ENCODE measurements around the gene PIF1. TPM values are rescaled to one million over a fixed set of nuclear protein-coding genes. Genes with fewer than 3 reads are reported as not detected.
A peak's percentile ranks its signal among the peaks of the same experiment; 100 is the strongest.

Gene PIF1
- total RNA-seq, 1 experiment from 2014 or later: 45.8 TPM

- H3K27ac Mint-ChIP-seq (ENCODE audit: unreplicated experiment): no peak overlapping the region
- POLR2A ChIA-PET: no interaction called here
Measured at GRCh38 chr15:64773606-64774005, 51.8 kb downstream of the PIF1 start.

GRCh38 chr15:64772964-64773363, 52.5 kb downstream of the PIF1 start:
- DNase-seq: no peak
- H3K9me3 ChIP-seq: no peaks in the 10 kb centered on the region
- H3K36me3 ChIP-seq (ENCODE audit: control insufficient read depth, insufficient read depth, low read length): no peaks in the 10 kb centered on the region
- H3K4me3 ChIP-seq (ENCODE audit: low read depth, low read length): no peak overlapping the region
- no TSS peak for BruUV-seq (replicated peaks)
- Mint-ChIP-seq H3K4me3 (ENCODE audit: unreplicated experiment) (no peak overlapping the region), H3K27me3 (ENCODE audit: insufficient read depth, unreplicated experiment) (no peaks in the 10 kb centered on the region), H3K4me1 (ENCODE audit: low read depth, unreplicated experiment) (no peaks in the 10 kb centered on the region), H3K9me3 (ENCODE audit: unreplicated experiment) (no peaks in the 10 kb centered on the region), H3K27ac (ENCODE audit: unreplicated experiment) (no peak overlapping the region), H3K36me3 (ENCODE audit: insufficient read depth, unreplicated experiment) (no peaks in the 10 kb centered on the region)
- intact Hi-C loops (cut with micrococcal nuclease; ENCODE audit: unreplicated experiment): no loop called here
- ChIA-PET CTCF (no interaction called here), POLR2A (no interaction called here)
- TF ChIP-seq, protein P1, sequence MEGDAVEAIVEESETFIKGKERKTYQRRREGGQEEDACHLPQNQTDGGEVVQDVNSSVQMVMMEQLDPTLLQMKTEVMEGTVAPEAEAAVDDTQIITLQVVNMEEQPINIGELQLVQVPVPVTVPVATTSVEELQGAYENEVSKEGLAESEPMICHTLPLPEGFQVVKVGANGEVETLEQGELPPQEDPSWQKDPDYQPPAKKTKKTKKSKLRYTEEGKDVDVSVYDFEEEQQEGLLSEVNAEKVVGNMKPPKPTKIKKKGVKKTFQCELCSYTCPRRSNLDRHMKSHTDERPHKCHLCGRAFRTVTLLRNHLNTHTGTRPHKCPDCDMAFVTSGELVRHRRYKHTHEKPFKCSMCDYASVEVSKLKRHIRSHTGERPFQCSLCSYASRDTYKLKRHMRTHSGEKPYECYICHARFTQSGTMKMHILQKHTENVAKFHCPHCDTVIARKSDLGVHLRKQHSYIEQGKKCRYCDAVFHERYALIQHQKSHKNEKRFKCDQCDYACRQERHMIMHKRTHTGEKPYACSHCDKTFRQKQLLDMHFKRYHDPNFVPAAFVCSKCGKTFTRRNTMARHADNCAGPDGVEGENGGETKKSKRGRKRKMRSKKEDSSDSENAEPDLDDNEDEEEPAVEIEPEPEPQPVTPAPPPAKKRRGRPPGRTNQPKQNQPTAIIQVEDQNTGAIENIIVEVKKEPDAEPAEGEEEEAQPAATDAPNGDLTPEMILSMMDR (IDR thresholded peaks at IDR 0.05; ENCODE audit: insufficient read depth in 1 of 2, low read depth in 1 of 2, low read length in 1 of 2, severe bottlenecking in 1 of 2, unreplicated experiment in 1 of 2): no peak
- H3K4me1 ChIP-seq: no peaks in the 10 kb centered on the region; the same call in 1 of the 2 replicates
- H3K27me3 ChIP-seq (replicated peaks; ENCODE audit: control insufficient read depth, insufficient read depth, low read length): no peaks in the 10 kb centered on the region

More at GRCh38 chr15:64773606-64774005, 51.8 kb downstream of the PIF1 start:
- BruUV-seq (replicated peaks): no TSS peak
- no peaks in the 10 kb centered on the region for H3K27me3 Mint-ChIP-seq (ENCODE audit: insufficient read depth, unreplicated experiment)
- peak overlapping the region; percentile 57 for H3K4me3 Mint-ChIP-seq (ENCODE audit: unreplicated experiment)
- Histone ChIP-seq H3K9me3 (no peaks in the 10 kb centered on the region), H3K36me3 (ENCODE audit: control insufficient read depth, insufficient read depth, low read length) (no peaks in the 10 kb centered on the region), H3K4me1 (no peaks in the 10 kb centered on the region; the same call in 1 of the 2 replicates), H3K27me3 (replicated peaks; ENCODE audit: control insufficient read depth, insufficient read depth, low read length) (no peaks in the 10 kb centered on the region), H3K4me3 (ENCODE audit: low read depth, low read length) (no peak overlapping the region)
- no peaks in the 10 kb centered on the region for H3K9me3 Mint-ChIP-seq (ENCODE audit: unreplicated experiment)
- TF ChIP-seq, protein P1 (IDR thresholded peaks at IDR 0.05; ENCODE audit: insufficient read depth in 1 of 2, low read depth in 1 of 2, low read length in 1 of 2, severe bottlenecking in 1 of 2, unreplicated experiment in 1 of 2): no peak
- no peaks in the 10 kb centered on the region for H3K36me3 Mint-ChIP-seq (ENCODE audit: insufficient read depth, unreplicated experiment)
- no peaks in the 10 kb centered on the region for H3K4me1 Mint-ChIP-seq (ENCODE audit: low read depth, unreplicated experiment)
- intact Hi-C loops (cut with micrococcal nuclease; ENCODE audit: unreplicated experiment): no loop called here
- CTCF ChIA-PET: no interaction called here
- no peak for DNase-seq

DNA sequence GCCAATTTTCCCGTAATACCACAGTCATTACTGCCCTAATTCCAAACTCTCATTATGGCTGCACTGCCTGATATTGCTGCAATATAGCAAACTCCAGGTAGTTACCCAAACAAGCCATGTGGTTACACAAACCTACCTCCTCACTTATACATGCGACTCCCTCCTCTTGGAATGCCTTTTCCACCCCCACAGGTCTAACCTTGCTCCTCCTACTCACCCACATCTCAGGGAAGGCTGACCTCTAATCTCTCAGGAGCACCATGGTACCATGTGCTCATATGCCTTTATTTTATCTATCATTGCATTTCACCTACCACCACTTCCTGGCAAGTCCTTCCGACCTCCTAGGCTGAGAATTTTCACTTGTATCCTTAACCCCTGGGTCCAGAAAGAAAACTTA, 53.0 kb downstream of the PIF1 start:
- H3K36me3 ChIP-seq (ENCODE audit: control insufficient read depth, insufficient read depth, low read length): no peaks in the 10 kb centered on the region
- H3K27me3 Mint-ChIP-seq (ENCODE audit: insufficient read depth, unreplicated experiment): no peaks in the 10 kb centered on the region
- ChIA-PET CTCF (no interaction called here), POLR2A (interaction anchor here (0.5 to 0.6 kb wide), 2 partner anchors 53 to 109 kb away, joined by 3 to 5 read pairs; partner anchors contain the start of gene PIF1)
- no peak overlapping the region for H3K4me3 Mint-ChIP-seq (ENCODE audit: unreplicated experiment)
- H3K9me3 ChIP-seq: no peaks in the 10 kb centered on the region
- H3K27ac Mint-ChIP-seq (ENCODE audit: unreplicated experiment): no peak overlapping the region
- intact Hi-C loops (cut with micrococcal nuclease; ENCODE audit: unreplicated experiment): no loop called here
- H3K36me3 Mint-ChIP-seq (ENCODE audit: insufficient read depth, unreplicated experiment): no peaks in the 10 kb centered on the region
- H3K4me3 ChIP-seq (ENCODE audit: low read depth, low read length): no peak overlapping the region
- no TSS peak for BruUV-seq (replicated peaks)
- TF ChIP-seq, protein P1 (IDR thresholded peaks at IDR 0.05; ENCODE audit: insufficient read depth in 1 of 2, low read depth in 1 of 2, low read length in 1 of 2, severe bottlenecking in 1 of 2, unreplicated experiment in 1 of 2): no peak
- no peaks in the 10 kb centered on the region; the same call in 1 of the 2 replicates for H3K4me1 ChIP-seq
- H3K4me1 Mint-ChIP-seq (ENCODE audit: low read depth, unreplicated experiment): no peaks in the 10 kb centered on the region
- no peaks in the 10 kb centered on the region for H3K27me3 ChIP-seq (replicated peaks; ENCODE audit: control insufficient read depth, insufficient read depth, low read length)
- no peaks in the 10 kb centered on the region for H3K9me3 Mint-ChIP-seq (ENCODE audit: unreplicated experiment)
- DNase-seq: no peak

Measured in Caco-2 (cell line).